ENCODE results near the gene GPR84.

GPR84 gene

DNA sequence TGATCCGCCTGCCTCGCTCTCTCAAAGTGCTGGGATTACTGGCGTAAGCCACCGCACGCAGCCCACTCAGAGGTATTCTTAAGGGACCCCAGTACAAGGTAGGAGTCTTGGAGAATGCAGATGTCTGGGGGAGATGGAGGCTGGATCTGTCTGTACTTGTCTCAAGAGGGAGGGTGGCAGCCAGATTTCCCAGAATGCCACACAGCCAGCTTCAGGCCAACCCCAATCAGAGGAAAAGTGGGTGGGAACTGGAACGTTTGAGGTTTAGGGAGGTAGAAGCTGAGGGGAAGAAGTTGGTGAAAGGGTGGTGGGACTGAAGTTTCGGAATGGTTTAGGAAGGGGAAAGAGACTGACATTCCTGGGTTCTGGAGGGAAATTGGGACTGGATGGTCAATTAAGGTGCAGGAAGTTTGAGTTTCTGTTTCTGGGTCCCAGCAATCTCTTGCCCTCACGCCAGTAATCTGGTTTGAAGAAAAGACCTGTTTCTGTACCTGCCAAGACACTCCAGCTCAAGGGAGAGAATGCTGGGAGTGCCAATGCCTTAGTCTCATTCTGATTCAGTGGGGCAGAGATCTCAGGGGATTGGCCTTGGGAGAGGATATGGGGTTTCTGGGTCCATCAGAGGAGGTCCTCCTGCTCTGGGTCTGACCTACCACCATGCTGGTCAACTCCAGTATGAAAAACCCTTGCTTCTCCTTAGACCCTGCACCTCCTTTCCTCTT is 28.4 kb upstream of the GPR84 start:
- no peaks in the 10 kb centered on the region for H3K9me3 ChIP-seq (ENCODE audit: control insufficient read depth, low read length)
- peaks cover 50% of the 10 kb centered on the region for H3K36me3 ChIP-seq (ENCODE audit: control insufficient read depth, insufficient read depth, low read length)
- H3K27ac ChIP-seq (ENCODE audit: low read depth, low read length, severe bottlenecking) = no peak overlapping the region
- H3K4me3 ChIP-seq (ENCODE audit: extremely low read depth, insufficient read depth, low read length, poor library complexity, severe bottlenecking) = no peak overlapping the region
- WGBS, 2 experiments (ENCODE audit: insufficient coverage in 2 of 2) = 92 to 94% methylated on average over 8 of the region's 8 CpGs
- peaks cover 29% of the 10 kb centered on the region for H3K4me1 ChIP-seq (ENCODE audit: control insufficient read depth, insufficient read depth, low read length, poor library complexity, severe bottlenecking)

DNA sequence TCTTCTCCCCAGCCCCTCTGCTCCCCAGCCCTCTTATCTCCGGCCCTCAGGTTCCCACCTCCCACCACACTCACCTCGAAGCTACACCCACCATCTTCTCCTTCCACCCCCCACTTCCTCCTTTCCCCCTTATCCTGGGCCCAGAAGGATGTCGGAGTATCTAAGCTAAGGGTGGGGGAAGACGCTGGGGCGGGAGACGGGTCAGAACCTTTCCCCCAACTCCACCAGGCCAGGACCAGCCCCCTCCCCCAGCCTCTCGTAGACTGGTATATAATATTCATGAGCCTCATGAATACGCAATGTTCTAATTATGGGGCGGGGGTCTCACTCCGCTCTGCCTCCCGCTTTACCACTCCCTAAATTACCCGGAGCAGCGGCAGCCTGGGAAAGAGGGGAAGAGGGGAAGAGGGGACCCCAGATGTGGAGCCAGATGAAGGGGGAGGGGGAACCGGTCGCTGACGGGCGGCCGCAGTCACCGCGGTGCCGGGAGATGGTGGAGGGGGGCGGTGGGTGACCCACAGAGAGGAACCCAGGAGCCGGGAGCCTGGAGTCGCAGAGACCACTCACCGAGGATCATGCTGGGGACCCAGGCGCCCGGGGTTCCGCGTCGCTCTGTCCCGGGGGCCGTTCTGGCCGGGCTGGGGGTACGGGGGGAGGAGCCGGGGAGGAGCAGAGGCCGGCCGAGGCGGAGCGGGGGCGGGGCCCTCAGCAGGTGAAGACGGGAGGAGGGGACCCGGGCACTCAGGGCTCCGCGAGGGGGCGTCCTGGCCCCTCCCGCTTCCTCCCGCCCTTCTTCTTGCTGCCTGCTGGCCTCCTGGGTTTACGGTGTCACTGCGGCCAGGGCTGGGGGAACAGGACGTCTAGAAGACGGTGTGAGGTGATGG is 26.6 kb upstream of the GPR84 start:
- no peaks in the 10 kb centered on the region for H3K9me3 ChIP-seq (ENCODE audit: control insufficient read depth, low read length)
- H3K4me1 ChIP-seq (ENCODE audit: control insufficient read depth, insufficient read depth, low read length, poor library complexity, severe bottlenecking) = peaks cover 44% of the 10 kb centered on the region
- peaks cover 33% of the 10 kb centered on the region for H3K36me3 ChIP-seq (ENCODE audit: control insufficient read depth, insufficient read depth, low read length)
- H3K27ac ChIP-seq (ENCODE audit: low read depth, low read length, severe bottlenecking) = peak overlapping the region; percentile 66
- peak overlapping the region; percentile 48 for H3K4me3 ChIP-seq (ENCODE audit: extremely low read depth, insufficient read depth, low read length, poor library complexity, severe bottlenecking)
- 0% methylated on average over 15 to 23 of the region's 51 CpGs for WGBS, 2 experiments (ENCODE audit: insufficient coverage in 2 of 2)

GRCh38 chr12:54390176-54390667 is 25.9 kb upstream of the GPR84 start:
- WGBS, 2 experiments (ENCODE audit: insufficient coverage in 2 of 2) = no CpG with 5 or more reads among the region's 7 CpGs
- H3K27ac ChIP-seq (ENCODE audit: low read depth, low read length, severe bottlenecking) = peak overlapping the region; percentile 16

GRCh38 chr12:54389607-54390175 is 25.4 kb upstream of the GPR84 start:
- 84 to 93% methylated on average over 4 to 5 of the region's 5 CpGs for WGBS, 2 experiments (ENCODE audit: insufficient coverage in 2 of 2)
- peak overlapping the region; percentile 48 for H3K4me3 ChIP-seq (ENCODE audit: extremely low read depth, insufficient read depth, low read length, poor library complexity, severe bottlenecking)
- peaks cover 56% of the 10 kb centered on the region for H3K4me1 ChIP-seq (ENCODE audit: control insufficient read depth, insufficient read depth, low read length, poor library complexity, severe bottlenecking)
- H3K27ac ChIP-seq (ENCODE audit: low read depth, low read length, severe bottlenecking) = no peak overlapping the region
- peaks cover 22% of the 10 kb centered on the region for H3K36me3 ChIP-seq (ENCODE audit: control insufficient read depth, insufficient read depth, low read length)
- H3K9me3 ChIP-seq (ENCODE audit: control insufficient read depth, low read length) = no peaks in the 10 kb centered on the region

More at GRCh38 chr12:54390176-54390667, 25.9 kb upstream of the GPR84 start:
- H3K4me3 ChIP-seq (ENCODE audit: extremely low read depth, insufficient read depth, low read length, poor library complexity, severe bottlenecking) = peak overlapping the region; percentile 48
- H3K9me3 ChIP-seq (ENCODE audit: control insufficient read depth, low read length) = no peaks in the 10 kb centered on the region
- H3K36me3 ChIP-seq (ENCODE audit: control insufficient read depth, insufficient read depth, low read length) = peaks cover 27% of the 10 kb centered on the region
- H3K4me1 ChIP-seq (ENCODE audit: control insufficient read depth, insufficient read depth, low read length, poor library complexity, severe bottlenecking) = peaks cover 51% of the 10 kb centered on the region

DNA sequence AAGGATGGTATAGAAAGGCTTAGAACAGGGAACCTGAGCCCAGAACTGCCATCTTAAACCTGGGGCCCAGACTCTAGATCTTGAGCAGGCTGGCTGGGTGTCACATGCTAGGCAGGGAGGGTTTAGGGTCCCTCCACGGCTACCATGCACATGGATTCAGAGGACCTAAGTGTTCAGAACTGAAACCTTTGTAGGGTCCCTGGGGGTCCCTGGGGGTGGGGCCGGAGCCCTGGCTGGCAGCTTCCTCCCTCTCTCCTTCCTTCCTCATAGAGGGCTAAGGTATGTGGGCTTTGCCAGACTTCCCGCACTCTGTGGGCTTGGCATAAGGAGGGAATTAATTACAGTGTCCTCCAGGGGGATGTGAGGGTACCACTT is 24.8 kb upstream of the GPR84 start:
- H3K4me3 ChIP-seq (ENCODE audit: extremely low read depth, insufficient read depth, low read length, poor library complexity, severe bottlenecking) = no peak overlapping the region
- peaks cover 17% of the 10 kb centered on the region for H3K36me3 ChIP-seq (ENCODE audit: control insufficient read depth, insufficient read depth, low read length)
- no peak overlapping the region for H3K27ac ChIP-seq (ENCODE audit: low read depth, low read length, severe bottlenecking)
- no peaks in the 10 kb centered on the region for H3K9me3 ChIP-seq (ENCODE audit: control insufficient read depth, low read length)
- H3K4me1 ChIP-seq (ENCODE audit: control insufficient read depth, insufficient read depth, low read length, poor library complexity, severe bottlenecking) = peaks cover 62% of the 10 kb centered on the region
- 75 to 80% methylated on average over 1 of the region's 3 CpGs for WGBS, 2 experiments (ENCODE audit: insufficient coverage in 2 of 2)

DNA sequence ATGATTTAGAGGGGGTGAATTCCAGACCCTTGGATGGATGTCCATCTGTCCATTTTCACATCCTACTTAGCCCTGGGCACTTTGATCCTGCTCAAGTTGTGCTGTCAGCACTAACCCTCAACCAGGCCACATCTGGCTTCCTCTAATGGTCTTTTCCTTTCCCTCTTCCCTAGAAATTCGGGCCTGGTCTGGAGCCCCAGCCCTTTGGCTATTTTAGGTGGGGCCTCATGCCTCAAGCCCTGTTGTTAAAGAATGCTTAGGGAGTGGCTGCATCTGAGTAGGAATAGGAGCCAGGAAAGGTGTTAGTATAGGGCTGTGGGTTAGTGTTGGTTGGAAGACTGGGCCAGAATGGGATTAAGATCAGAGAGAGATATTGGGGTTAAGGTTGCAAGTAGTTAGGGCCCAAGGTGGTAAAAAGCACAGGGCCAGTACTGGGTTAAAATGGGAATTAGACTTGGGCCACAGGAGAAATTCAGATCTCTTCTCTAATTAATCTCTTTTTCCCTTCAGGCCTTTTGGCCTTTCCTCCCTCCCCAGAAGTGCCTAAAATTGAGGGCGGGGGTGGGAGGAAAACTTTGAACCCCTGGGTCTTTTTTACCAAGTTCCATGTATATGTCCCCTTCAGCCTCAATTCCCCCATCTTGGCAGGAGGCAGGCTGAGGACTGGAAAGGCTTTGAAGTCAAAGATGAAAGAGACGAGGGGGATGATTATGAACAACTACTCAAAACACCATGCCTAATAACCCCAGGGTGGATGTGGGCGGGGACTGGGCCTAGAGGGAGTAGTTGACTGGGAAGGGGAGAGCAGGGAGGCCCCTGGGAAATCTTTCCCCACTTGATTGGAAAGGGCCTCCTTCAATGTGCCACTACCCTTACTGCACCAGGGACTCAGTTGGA is 24.2 kb upstream of the GPR84 start:
- no peaks in the 10 kb centered on the region for H3K9me3 ChIP-seq (ENCODE audit: control insufficient read depth, low read length)
- H3K4me1 ChIP-seq (ENCODE audit: control insufficient read depth, insufficient read depth, low read length, poor library complexity, severe bottlenecking) = peaks cover 67% of the 10 kb centered on the region
- H3K27ac ChIP-seq (ENCODE audit: low read depth, low read length, severe bottlenecking) = peak overlapping the region; percentile 53
- H3K36me3 ChIP-seq (ENCODE audit: control insufficient read depth, insufficient read depth, low read length) = peaks cover 17% of the 10 kb centered on the region
- no peak overlapping the region for H3K4me3 ChIP-seq (ENCODE audit: extremely low read depth, insufficient read depth, low read length, poor library complexity, severe bottlenecking)
- WGBS, 2 experiments (ENCODE audit: insufficient coverage in 2 of 2) = no CpG with 5 or more reads among the region's 4 CpGs

GRCh38 chr12:54387114-54387467 is 22.8 kb upstream of the GPR84 start:
- no peaks in the 10 kb centered on the region for H3K9me3 ChIP-seq (ENCODE audit: control insufficient read depth, low read length)
- peaks cover 7% of the 10 kb centered on the region for H3K36me3 ChIP-seq (ENCODE audit: control insufficient read depth, insufficient read depth, low read length)
- H3K4me3 ChIP-seq (ENCODE audit: extremely low read depth, insufficient read depth, low read length, poor library complexity, severe bottlenecking) = no peak overlapping the region
- H3K4me1 ChIP-seq (ENCODE audit: control insufficient read depth, insufficient read depth, low read length, poor library complexity, severe bottlenecking) = peaks cover 72% of the 10 kb centered on the region
- WGBS, 2 experiments (ENCODE audit: insufficient coverage in 2 of 2) = 50 to 56% methylated on average over 1 to 2 of the region's 3 CpGs
- H3K27ac ChIP-seq (ENCODE audit: low read depth, low read length, severe bottlenecking) = peak overlapping the region; percentile 53

DNA sequence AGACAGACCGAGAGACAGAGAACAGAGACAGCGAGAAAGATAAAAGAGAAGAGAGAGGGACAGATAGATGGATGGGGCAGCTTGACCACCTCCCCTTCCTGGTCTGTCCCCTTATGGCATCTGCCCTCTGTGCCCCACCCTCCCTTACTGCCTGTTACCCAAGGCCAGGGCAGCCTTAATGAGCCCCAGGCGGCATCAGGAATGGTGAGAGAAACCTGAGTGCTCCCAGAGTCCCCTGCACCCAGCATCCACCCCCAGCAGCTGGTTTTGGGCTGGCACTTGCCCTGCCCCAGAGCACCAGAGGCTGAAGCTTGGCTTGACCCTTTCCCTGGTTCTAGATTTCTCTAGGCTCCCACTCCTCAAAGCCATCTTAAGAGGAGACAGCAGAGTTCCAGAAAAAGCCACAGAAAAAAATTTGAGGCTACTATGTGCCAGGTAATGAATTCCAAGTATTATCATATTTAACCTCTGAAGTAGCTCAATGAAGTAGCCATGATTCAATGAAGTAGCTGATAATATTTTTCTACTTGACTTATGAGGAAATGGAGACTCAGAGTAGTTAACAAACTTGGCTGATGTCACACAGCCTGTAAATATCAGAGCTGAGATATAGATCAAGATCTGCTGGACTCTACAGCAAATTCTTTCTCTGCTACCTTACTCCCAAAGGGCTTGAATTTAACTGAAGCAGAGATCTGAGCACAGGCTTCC is 22.3 kb upstream of the GPR84 start:
- Histone ChIP-seq H3K9me3 (ENCODE audit: control insufficient read depth, low read length) (no peaks in the 10 kb centered on the region), H3K4me1 (ENCODE audit: control insufficient read depth, insufficient read depth, low read length, poor library complexity, severe bottlenecking) (peaks cover 72% of the 10 kb centered on the region), H3K27ac (ENCODE audit: low read depth, low read length, severe bottlenecking) (peak overlapping the region; percentile 53), H3K4me3 (ENCODE audit: extremely low read depth, insufficient read depth, low read length, poor library complexity, severe bottlenecking) (no peak overlapping the region), H3K36me3 (ENCODE audit: control insufficient read depth, insufficient read depth, low read length) (peaks cover 7% of the 10 kb centered on the region)
- WGBS, 2 experiments (ENCODE audit: insufficient coverage in 2 of 2) = 88 to 94% methylated on average over 3 of the region's 3 CpGs

DNA sequence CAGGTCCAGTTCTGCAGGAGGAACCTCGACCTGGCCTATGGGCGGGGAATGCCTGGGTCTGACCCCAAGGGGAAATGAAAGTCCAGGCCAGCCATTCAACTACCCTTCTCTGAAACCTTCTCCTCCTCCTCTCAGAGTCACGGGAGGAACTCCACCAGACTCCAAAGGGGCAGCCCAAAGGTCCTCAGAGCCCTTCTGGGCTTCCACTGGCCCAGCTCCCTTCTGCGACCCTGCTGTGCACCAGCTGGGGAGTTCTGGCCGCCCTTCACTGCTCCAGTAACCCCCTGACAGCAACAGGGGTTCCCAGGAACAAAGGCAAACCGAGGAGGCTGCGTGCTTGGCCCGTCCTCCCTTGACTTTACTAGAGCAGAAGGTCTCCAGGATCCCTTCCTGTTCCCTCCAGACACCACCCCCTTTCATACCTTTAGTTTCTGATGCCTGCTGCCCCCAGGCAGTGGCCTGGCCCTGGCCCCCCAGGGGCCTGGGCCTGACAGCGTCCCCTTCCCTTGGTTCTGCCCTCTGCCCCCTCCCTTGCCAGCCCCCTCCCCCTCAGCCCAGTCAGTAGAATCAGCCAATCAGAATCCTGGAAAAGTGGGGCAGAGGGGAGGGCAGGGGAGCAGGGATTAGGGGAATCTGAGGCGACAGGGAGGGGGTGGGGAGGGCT is 21.1 kb upstream of the GPR84 start:
- Histone ChIP-seq H3K9me3 (ENCODE audit: control insufficient read depth, low read length) (no peaks in the 10 kb centered on the region), H3K4me1 (ENCODE audit: control insufficient read depth, insufficient read depth, low read length, poor library complexity, severe bottlenecking) (peaks cover 68% of the 10 kb centered on the region)

More for the DNA sequence above, 21.1 kb upstream of the GPR84 start:
- Histone ChIP-seq H3K27ac (ENCODE audit: low read depth, low read length, severe bottlenecking) (peak overlapping the region; percentile 5), H3K36me3 (ENCODE audit: control insufficient read depth, insufficient read depth, low read length) (peaks cover 7% of the 10 kb centered on the region), H3K4me3 (ENCODE audit: extremely low read depth, insufficient read depth, low read length, poor library complexity, severe bottlenecking) (no peak overlapping the region)
- WGBS, 2 experiments (ENCODE audit: insufficient coverage in 2 of 2) = 36 to 44% methylated on average over 8 to 10 of the region's 10 CpGs

Data from mesodermal cell (in vitro differentiated cells).